GM12864 (cell line): ENCODE data around the gene NRL.

Experiments
- DNase-seq: peaks from one replicate; pipeline ENCODE4 v3.0.0-alpha.2; 2011; ENCODE audit warnings: low read depth
- H3K4me3 ChIP-seq: 2 replicates; pipeline ENCODE4 v1.5.1; 2011; ENCODE audit warnings: mild to moderate bottlenecking, low read depth, low read length, control low read depth
- CTCF ChIP-seq: IDR thresholded peaks from 2 replicates; pipeline ENCODE4 v1.5.1; 2011; ENCODE audit warnings: low read depth, mild to moderate bottlenecking, moderate library complexity, low read length, control low read depth, inconsistent platforms; ENCODE audit errors: missing control alignments

The NRL gene

GRCh38 chr14:24114532-24115421 is at the start of gene NRL, which contains the start of gene DCAF11:
Gene NRL, minus strand, starts transcription at chr14:24114949. Its CDS starts 32,101 bp downstream, at chr14:24082848.
Gene DCAF11, plus strand, starts transcription at chr14:24114777. Its CDS starts 818 bp downstream, at chr14:24115595.
- peak; percentile 100 for DNase-seq
- no peak for TF ChIP-seq CTCF
- peak within 1 kb of the TSS; percentile 75 for H3K4me3 ChIP-seq

DNA sequence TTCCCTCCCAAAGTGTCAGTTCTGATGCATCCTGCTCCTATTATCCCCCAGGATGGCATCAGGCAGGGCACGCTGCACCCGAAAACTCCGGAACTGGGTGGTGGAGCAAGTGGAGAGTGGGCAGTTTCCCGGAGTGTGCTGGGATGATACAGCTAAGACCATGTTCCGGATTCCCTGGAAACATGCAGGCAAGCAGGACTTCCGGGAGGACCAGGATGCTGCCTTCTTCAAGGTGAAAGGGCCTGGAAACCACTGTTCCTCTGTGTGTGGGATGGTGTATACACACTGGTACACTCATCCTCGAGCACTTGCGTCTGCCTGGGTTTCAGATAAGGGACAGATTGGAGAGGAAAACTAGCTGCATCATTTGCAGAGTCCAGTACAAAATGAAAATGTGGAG is 47.3 kb upstream of the NRL start:
- DNase-seq, result no peak
- peak overlapping the region; percentile 81 for H3K4me3 ChIP-seq
- TF ChIP-seq CTCF, result no peak

DNA sequence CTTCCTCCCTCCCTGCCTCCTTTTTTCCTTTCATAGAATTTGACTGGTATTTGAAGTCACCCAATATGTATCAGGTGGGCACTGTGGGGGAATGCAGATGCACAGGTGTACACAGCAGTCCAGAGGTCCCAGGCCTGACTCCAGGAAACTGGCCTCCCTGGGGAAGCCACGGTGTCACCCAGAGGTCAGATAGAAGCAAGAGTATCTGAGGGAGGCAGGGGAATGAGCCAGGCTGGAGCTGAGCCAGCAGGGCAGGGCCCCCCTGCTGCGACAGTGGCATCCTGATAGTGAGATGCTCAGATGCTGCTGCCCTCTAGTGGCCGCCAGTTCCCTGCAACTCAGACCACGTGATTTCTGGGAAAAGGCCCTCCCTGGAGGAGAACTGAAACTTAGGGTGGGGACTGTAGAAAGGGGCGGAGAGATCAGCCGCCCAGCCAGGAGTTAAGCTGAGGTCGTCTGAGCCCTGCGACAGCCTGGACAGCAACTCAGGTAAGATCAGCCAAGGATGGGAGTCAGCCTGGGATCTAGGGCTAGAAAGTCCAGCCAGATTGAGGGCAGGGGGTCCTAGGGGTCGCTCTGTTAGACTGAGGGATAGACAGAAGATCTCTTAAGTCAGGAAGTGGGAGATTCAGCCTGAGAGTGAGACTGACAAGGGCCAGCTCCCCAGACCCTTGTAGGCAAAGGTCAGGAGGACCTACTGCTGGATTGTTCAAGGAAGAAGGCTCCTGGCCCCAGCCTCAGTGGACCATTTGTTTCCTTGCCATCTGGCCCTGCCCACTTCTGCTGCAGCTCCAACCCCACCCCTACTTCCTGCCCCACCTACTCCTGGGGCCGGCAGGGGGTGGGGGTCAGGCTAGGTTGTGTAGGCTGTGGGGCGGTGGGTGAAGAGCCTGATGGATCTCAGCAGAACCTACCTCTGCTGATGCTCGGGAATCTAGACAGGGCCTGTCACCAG is 46.4 kb upstream of the NRL start, which contains the start of gene IRF9:
Gene IRF9, plus strand, starts transcription at position 416 of the 955 bp plus-strand sequence. CDS start 880 bp downstream, outside the sequence.
- peak; percentile 94 for DNase-seq
- peak; percentile 92 for TF ChIP-seq CTCF
- H3K4me3 ChIP-seq, result peak within 1 kb of the TSS; percentile 81

DNA sequence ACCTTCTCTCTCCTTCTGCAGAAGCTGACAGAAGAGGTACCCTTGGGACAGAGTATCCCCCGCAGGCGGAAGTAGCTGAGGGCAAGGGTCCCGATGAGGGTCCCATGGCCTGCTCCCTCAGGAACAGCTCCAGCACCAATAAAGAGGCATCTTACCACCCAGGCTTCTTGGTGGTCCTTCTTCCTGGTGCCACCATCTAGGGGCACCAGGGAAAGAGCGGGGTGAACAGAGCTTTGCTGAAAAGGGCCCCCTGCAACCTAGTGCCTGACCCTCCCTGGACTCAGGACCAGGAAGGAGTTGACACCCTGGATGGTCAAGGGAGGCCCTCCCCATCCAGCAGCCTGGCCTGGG is 45.7 kb upstream of the NRL start:
- TF ChIP-seq CTCF, result no peak
- no peak overlapping the region for H3K4me3 ChIP-seq
- DNase-seq, result no peak

DNA sequence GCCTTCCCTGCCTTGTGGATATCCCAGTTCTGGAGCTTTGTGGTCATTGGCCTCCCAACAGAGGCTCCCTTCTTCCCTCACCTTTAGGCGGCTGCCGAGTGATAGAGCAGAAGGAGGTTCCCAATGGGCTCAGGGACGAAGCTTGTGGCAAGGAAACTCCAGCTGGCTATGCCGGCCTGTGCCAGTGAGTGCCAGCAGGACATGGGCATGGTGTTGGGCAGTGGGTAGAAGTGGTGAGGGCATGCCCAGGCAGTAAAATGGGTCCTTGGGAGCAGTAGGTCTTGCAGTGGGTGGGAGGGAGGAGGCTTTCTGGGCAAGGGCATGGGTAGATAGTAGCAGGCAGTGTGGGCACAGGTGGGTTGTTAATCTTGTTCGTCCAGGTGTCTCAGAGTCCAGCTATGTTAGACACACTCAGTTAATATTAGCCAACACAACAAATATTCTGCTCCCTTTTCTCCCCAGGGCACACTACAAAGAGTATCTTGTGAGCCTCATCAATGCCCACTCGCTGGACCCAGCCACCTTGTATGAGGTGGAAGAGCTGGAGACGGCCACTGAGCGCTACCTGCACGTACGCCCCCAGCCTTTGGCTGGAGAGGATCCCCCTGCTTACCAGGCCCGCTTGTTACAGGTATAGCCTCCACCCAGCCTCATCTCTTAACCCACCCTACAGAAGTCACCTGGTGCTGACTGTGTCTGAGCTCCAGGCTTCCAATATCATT is 45.2 kb upstream of the NRL start:
- H3K4me3 ChIP-seq, result no peak overlapping the region
- no peak for TF ChIP-seq CTCF
- DNase-seq, result no peak

DNA sequence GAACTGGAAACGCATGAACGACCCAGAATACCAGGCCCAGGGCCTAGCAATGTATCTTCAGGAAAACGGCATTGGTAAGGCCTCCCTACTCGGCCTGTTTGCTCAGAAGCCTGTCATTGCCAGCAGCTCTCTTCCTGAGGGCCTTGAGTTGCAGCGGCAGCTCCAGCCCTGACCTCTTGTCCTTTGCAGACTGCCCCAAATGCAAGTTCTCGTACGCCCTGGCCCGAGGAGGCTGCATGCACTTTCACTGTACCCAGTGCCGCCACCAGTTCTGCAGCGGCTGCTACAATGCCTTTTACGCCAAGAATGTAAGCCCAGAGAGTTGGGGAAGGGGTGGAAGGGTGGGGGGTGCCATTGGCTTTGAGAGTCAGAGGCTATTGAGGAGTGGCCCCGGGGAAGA is 42.6 kb upstream of the NRL start:
- no peak for DNase-seq

More for the DNA sequence above, 42.6 kb upstream of the NRL start:
- no peak overlapping the region for H3K4me3 ChIP-seq
- no peak for TF ChIP-seq CTCF
